ENCODE results near the gene DIS3L2.

GRCh38 chr2:232102380-232102779 is 140.9 kb downstream of the DIS3L2 start:
- no peak for TF ChIP-seq TAF1 (IDR thresholded peaks at IDR 0.05; ENCODE audit: borderline replicate concordance, low read depth, low read length)
- no peak for TF ChIP-seq POLR2AphosphoS5 (IDR thresholded peaks at IDR 0.05; ENCODE audit: low read depth, low read length)
- TF ChIP-seq POLR2A (IDR thresholded peaks at IDR 0.05; ENCODE audit: low read depth, low read length) = no peak

Data from GM12892 (cell line).